Activated CD4-positive, CD25-positive, alpha-beta regulatory T cell treated with anti-CD3 and anti-CD28 coated beads, Interleukin-2, amount 50 U/mL, for 16 hours (primary cell): Measurements from ENCODE around the gene TMEM140.
"Not testable (repeated sequence)": the region's sequence is repeated elsewhere in the genome, so short reads cannot be mapped to it uniquely, and the experiment has no call there.

Experiments
- DNase-seq: peaks from one replicate; pipeline ENCODE4 v3.0.0-alpha.2; 2020; ENCODE audit warnings: low read depth, low spot score

TMEM140 gene

DNA sequence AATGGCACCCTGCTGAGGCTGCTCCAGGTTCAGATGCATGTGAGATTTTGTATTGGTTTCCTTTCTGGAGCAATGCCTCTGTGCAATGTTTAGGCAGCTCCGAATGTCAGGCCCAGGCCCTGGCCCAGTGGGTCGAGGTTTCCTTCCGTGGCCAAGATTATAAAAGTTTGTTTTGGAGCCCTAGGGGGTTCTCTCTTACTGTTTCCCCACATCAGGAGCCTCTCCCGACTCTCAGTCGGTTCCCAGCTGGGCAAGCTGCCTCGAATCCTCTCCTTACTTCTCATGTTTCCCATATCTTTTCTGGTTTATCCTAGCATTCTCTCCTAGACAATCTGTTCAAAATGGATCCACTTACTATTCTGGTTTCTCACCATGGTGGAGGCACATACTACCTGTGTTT lies 11.0 kb downstream of the TMEM140 start:
- no peak for DNase-seq

DNA sequence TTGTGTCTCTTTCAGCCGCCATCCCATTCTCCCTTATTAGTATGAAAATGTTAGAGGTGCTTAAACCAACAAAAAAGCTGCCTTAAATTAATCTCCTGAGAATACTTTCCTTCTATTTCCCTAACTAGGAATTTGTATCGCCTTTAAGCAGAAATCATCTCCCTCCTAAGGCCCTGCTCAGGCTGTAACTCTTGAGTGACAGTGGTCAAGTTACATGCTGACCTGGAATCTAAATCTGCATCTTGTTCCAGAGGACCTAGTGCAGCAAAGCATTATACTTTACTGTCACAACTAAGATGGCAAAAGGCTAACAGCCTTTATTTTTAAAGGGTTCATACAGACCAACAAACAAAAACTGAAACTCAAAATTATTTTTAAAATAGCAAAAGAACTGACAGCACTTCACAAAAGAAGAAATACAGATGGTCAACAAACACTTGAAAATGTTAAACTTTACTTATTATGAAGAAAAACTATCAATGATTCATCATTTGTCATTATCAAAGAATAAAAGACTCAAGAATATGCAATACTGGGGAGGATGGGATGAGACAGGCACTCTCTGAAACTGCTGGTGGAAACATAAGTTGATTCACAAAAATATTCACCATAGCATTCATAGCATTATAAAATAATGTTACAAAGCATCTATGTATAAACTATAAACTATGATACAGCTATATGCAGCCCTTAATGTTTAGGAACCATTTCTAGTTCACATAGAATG lies 11.7 kb downstream of the TMEM140 start:
- DNase-seq = no peak

DNA sequence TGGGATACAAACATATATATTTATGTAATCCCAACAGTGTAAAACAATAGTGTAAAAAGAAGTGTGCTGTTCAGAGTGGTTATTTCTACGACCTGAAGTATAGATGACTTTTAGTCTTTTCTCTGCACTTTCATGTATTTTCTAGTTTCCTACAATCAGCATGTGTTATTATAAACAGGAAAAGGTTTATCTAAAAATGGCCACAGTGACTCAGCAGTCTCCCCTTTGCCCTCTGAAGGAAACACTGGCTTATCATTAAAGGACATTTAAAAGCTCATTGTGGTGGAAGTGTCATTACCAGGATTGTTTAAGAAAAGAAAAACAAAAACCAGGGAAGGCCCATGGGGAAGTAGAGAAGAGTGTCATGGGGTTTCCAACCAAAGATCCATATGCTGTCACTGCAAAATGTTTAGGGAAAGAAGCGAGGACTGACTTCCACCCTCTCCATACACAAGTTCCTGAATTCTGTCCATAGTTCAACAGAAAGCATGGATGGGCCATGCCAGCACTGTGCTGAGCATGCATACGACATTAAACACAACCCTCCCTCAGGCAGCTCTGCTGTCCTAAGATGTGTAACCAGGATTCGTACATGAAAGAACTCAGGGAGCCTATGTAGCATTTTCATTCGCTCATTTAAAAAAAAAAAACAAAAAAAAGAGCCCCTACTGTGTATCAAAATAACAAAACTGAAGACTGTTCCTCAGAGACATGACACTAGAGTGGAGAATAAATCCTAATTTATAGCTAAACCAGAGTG lies 12.4 kb downstream of the TMEM140 start:
- DNase-seq = no peak

DNA sequence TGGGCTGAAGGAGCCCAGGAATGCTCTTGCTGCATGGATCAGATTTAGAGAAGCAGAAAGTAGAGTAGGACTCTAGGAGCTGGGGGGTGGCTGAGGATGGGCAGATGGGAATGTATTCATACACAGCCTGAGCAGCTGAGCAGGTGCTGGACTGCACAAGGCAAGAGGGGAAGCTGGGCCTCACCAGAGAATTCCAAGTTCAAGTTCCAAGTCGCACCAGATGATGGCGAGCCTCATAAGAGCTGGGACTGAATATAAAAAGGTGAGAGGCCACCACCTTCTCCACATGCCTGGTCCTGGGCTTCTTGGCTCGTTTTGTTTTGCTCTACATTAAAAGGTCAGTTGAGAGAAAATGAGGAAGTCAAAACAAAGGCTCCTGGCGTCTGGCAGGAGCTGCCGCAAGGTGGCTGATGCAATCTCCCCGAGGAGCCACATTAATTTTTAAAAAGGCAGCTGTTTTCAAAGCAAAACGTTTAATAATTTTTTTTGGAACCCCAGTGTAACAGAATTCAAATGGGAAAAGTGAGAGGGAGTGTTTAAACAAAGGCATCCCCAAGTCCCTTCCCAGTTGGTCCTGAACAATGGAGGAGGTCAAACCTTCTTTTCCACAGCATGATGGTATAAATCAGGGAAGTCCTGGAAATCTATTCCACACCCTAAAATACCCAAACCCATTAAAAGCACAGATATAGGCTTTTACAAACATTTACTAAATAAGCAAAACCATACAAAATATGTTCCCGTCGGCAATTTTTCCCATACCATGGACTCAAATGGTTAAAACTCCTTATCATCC lies 13.2 kb downstream of the TMEM140 start:
- DNase-seq = no peak

DNA sequence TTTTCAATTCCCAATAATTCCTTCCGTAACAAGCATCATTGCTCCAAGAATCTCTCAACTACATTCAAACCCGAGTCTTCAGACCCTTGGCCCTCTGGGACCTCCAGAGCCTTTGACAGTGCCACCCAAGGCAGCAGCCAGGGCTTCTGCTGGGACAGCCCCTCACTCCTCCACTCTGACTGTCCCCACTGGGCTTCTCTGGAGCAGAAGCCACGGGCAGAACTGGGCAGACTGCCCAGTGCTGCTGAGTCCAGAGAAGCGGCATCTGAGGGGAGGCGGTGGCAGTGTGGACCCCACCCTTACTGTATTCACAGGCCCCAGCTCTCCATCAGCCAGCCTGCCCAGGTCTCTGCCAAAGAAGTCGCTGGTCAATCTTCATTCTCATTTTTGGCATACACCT lies 13.8 kb downstream of the TMEM140 start:
- DNase-seq = no peak

DNA sequence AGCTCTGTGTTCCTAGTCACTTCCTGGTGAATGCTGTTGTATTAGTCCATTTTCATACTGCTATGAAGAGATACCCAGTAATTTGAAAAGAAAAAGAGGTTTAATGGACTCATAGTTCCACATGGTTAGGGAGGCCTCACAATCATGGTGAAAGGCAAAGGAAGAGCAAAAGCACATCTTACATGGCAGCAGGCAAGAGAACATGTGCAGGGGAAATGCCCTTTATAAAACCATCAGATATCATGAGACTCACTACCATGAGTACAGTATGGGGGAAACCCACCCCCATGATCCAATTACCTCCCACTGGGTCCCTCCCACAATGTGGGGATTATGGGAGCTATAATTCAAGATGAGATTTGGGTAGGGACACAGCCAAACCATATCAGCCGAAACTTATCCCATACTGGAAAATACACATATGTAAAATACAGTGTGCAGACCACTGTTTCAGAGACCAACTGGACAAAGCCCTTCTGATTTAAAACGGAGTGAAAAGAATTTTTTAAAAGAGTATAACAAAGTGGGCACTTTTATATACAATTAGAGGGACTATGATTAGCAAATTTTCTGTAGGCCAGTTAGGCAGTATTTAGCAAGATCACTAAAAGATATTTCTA lies 14.6 kb downstream of the TMEM140 start:
- no peak for DNase-seq

DNA sequence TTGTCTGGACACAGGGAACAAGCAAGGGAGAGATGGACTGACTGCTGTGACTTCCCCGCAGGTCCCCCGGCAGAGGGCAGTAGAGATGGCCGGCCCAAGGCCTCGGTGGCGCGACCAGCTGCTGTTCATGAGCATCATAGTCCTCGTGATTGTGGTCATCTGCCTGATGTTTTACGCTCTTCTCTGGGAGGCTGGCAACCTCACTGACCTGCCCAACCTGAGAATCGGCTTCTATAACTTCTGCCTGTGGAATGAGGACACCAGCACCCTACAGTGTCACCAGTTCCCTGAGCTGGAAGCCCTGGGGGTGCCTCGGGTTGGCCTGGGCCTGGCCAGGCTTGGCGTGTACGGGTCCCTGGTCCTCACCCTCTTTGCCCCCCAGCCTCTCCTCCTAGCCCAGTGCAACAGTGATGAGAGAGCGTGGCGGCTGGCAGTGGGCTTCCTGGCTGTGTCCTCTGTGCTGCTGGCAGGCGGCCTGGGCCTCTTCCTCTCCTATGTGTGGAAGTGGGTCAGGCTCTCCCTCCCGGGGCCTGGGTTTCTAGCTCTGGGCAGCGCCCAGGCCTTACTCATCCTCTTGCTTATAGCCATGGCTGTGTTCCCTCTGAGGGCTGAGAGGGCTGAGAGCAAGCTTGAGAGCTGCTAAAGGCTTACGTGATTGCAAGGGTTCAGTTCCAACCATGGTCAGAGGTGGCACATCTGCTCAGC lies 16.6 kb downstream of the TMEM140 start:
- DNase-seq = no peak

DNA sequence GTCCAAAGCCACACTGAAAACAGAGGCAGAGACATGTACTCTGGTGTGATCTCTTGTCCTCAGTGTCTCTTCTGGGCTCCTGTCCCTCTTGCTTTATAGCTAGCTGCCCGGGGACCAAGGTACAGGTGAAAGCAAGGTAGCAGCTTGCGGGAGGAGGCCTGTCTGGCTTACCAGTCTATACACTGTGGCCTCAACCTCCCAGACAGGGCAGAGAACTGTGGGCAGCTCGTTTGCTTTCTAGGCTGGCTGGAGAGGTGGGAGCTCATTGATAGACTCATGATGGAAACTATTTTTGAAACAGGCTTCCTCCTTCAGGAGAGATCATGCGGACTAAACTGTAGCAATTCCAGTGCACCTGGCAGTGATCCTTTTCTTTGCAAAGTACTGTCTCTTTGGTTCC lies 18.0 kb downstream of the TMEM140 start:
- no peak for DNase-seq

DNA sequence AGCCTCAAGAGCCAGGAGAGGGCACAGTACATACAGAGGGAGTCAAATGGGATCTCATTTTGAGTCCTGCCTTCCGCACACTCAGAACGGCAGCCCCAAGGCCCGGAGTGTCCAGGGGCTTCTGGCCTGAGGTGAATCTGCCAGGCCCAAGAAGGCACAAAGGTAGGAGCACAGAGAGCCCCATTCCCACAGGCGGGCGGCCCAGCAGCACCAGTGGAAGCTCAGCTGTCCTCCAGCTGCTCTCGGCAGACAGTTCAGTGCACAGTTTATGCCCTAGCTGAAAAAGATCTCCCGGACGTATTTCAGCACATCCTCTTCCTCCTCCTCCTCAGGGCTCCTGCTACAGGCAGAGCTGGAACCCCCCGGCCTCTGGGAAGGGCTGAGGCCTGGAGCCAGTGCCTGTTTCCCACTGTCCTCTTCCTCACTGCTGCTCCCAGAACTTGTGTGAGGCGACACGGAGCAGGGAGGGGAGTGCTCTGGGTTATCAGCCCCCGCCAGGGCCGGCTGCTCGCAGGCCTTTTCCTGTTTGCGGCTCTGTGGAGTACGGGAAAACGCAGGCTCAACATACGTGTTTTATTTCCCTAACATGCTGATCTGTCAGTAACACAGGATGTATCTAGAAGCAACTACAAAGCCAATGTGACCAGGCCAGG lies 18.6 kb downstream of the TMEM140 start:
- no peak for DNase-seq

DNA sequence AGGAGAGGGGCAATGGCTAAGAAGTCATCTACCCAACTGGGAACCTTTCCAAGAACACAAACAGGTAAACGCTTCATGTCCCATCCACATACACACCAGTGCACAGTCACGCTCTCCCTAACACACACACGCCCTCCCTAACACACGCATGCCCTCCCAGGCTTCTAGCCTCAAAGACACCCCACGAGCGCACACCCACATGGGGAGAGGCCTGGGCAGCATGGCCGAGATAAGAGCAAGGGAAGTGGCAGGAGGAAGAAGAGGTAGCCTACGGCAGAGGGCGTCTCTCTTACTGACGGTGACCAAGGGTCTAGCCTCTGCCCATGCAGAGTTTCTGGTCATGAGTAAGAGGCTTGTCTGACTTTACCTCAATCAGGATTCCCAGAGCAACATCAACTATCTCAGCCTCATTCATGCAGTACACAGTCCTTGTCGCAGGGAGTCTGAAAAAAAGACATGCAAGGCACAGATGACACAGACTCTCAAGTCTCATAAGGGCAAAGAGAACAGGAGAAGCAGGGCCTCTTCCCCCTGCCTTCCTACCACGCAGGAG lies 19.6 kb downstream of the TMEM140 start:
- no peak for DNase-seq

DNA sequence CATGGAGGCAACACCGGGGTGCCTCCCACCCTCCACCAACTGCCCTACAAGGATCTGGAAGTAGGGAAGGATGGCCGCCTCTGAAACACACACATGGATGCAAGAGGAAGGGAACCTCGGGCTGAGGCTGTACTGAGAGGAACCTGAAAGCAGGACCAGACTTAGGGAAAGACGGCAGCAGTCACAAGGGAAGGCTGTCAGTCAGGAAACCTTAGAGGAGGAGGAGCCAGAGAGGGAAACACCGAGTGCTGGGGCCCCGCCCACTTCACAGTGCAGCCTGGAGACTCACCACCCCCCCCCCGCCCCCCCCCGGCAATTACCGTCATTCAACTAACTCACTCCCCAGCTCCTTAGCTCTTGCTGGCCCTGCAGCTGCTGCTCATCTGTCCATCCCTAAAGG lies 20.1 kb downstream of the TMEM140 start:
- no peak for DNase-seq

DNA sequence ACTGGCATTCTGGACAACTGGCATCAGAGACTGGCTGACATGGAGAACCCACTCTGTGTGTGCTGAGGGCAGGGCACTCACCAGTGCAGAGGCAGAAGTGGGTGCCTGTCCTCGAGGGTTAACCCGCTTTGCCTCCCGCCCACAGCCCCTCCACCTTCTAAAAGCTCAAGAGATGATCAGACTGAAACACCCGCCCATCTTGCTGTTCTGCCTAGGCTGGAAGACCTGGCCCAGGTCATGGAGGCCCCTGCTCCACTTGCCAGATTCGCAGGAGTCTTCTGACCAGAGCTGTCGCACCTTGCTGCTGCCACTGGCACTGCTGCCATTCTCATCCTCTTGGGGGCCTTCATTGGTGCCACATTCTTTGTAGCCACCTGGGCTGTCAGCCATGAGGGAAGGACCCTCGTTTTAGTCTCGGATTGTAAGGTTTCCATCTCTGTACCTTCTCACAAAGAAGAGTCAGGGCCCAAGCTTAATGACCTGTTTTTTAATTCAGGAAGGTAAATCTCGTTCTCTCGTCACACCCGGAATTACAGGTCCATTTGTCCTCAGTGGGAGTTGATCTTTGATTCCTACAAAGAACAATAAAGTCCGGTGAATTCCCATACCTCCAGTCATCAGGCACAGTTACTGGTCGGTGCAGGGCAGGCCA lies 20.7 kb downstream of the TMEM140 start:
- DNase-seq = no peak

DNA sequence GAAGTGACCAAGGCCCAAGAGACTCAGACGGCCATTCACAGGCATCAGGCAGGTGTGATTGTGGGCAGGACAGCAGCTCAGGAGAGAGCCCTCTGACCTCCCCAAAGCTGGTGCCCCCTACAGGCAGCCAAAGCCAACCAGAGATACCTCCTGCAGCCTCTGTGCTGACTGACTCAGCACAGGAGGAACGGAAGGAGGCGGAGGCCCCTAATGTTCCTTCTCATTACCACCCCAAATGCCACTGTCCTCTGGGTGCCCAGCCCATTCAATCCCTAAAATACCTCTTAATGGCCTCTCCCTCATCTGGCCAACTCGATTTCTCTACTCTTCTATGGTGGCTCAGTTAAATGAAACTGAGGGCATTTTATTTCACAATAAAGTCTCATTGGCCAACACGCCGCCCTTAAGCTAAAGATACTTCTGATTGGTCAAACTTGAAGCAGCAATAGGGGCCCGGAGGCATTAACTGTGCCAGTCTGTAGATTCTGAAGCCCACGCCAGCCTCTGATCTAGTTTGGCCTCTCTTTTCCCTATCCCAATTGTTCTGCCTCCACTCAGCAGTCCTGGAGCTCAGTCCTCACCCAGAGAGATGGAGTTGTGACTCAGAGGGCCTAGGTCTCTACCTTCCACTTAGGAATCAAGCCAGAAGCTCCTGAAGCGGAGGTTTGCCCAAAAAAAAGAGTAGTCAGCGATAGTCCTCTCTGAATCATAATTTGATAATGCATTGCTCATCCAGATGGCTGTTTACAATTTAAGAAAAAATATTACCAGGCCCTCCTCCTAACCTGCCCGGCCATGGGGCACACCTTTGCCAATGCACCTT lies 21.5 kb downstream of the TMEM140 start:
- DNase-seq = no peak

DNA sequence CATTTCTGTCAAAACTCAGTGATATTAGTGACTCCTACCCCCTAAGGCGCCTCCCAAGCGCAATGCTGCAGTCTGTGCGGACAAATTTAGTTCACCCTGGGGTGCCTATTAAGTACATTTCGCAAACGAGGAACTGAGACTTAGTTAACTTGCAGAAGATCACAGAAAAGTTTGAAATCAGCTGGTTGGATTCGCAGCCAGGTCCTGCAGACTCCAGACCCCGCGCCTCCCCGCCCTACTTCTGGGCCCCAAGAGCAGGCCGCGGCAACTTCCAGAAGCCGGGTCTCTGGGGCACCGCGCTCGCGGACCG lies 22.0 kb downstream of the TMEM140 start:
- DNase-seq = no peak

DNA sequence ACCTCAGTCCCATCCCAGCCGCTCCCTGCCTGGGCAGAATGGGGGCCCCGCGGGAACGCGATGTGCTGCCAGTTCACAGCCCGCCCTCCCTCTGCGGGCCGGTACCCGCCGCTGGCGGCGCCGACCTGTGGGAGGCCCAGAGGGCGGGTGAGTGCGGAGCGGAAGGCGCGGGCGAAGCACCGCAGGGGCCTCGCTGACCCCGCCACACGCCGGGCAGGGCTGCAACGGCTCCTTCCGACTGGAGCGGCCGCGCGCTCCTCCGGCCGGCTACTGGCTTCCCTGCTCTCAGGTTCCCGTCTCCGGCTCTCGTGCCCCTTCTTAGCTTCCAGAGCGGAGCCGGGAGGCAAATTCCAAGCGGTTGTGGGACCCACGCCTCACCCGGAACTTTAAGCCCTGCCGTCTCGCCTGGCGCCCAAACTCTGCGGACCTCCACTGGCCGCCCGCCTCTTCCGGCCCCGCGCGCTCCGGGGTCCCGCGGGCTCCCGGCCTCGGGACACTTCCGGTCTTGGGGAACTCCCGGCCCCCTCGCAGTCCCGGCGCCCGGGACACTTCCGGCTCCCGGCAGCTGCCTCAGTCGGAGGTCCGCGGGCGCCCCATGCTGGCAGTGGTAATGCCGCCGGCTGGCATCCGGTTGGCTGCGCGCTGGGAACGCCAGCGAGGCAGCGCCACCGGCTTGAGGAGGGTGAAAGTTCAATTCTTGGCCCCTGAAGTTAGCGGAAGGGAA lies 22.6 kb downstream of the TMEM140 start, which contains the start of gene CYREN:
Gene CYREN, minus strand, starts transcription at position 434 of the 724 bp plus-strand sequence. CDS start 1,785 bp downstream, outside the sequence.
- DNase-seq = peak; percentile 79

DNA sequence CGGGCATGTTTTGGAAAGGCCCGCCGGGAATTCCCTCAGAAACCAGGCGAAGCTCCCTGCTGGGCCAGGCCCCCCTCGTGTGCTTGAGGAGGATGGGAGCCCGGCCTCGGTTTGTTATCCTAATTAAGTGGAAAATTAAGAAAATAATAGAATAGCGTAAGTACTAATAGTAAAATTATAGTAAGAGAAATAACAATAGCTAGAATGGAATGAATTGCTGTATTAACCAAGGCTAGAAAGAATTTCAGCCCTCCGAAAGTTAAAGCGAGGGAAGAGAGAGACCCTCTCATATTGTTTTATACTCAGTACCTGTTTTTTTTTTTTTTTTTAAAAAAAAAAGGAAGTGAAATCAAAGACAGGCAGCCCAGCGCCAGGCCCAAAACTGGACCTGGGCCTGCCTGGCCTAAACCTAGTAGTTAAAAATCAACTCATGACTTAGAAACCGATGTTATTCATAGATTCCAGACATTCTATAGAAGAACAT lies 23.2 kb downstream of the TMEM140 start:
- not testable (repeated sequence) for DNase-seq

DNA sequence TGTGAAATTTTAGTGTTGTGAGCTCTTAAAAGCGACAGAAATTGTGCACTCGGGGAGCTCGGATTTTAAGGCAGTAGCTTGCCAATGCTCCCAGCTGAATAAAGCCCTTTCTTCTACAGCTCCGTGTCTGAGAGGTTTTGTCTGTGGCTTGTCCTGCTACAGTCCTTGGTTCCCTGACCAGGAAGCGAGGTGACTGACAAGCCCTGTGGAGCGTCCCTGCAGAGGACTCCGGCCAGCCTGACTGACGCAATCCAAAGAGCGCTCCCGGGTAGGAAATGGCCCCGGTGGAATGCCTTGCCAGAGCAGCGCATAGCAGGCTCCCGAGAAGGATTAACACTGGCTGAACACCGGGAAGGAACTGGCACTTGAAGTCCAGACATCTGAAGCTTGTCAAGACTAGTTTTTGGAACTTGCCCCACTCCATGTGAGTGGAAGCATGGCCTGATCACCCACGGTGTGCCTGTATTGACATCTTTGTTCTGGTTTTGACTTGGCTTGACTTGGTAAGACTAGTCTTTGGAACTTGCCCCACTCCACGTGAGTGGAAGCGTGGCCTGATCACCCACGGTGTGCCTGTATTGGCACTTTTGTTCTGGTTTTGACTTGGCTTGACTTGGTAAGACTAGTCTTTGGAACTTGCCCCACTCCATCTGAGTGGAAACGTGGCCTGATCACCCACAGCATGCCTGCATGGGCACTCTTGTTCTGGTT lies 23.9 kb downstream of the TMEM140 start:
- not testable (repeated sequence) for DNase-seq

DNA sequence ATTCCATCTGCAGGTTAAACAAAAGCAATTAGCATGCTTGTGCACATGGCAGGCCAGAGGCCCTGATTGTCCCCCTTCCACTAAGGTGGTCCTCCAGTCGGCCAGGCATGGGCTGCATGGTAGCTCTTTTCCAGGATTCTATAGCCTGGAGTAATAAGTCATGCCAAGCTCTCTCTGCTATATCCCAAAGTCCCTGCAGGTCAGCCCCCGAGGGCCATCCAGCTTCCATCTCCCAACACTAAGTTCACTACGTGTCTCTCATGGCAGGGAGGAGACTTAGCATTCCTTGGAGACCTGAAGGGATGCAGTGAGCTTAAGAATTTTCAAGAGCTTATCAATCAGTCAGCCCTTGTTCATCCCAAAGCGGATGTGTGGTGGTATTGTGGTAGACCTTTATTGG lies 26.0 kb downstream of the TMEM140 start:
- not testable (repeated sequence) for DNase-seq
